HepG2 (cell line): Measurements from ENCODE around the gene SLC5A6. TPM values are rescaled to one million over a fixed set of nuclear protein-coding genes. Genes with fewer than 3 reads are reported as not detected.

ENCODE experiments used
- ARID4A ChIP-seq: sonication (generic); formaldehyde crosslinking; IDR thresholded peaks from 2 replicates; pipeline ENCODE4 v1.5.0; 2020; ENCODE audit warnings: mild to moderate bottlenecking, missing genetic modification reagents, borderline replicate concordance
- BORCS8-MEF2B ChIP-seq: sonication (generic); formaldehyde crosslinking; IDR thresholded peaks from 2 replicates; pipeline ENCODE4 v1.8.0; 2022; ENCODE audit warnings: mild to moderate bottlenecking, missing genetic modification reagents
- DNMT3B ChIP-seq: conservative IDR thresholded peaks from 2 replicates; pipeline ENCODE4 v1.6.1; 2016; ENCODE audit warnings: missing biosample characterization, control low read depth
- FUBP1 ChIP-seq: sonication (generic); formaldehyde crosslinking; IDR thresholded peaks from 2 replicates; pipeline ENCODE4 v1.5.1; 2020; ENCODE audit warnings: missing genetic modification reagents, mild to moderate bottlenecking, borderline replicate concordance
- KDM6A ChIP-seq: IDR thresholded peaks from 2 replicates; pipeline ENCODE4 v1.6.1; 2016; ENCODE audit warnings: low read depth
- MZF1 ChIP-seq: sonication (generic); formaldehyde crosslinking; IDR thresholded peaks from 2 replicates; pipeline ENCODE4 v1.8.1; 2023; ENCODE audit warnings: mild to moderate bottlenecking, missing genetic modification reagents, borderline replicate concordance
- NFATC3 ChIP-seq: sonication (generic); formaldehyde crosslinking; IDR thresholded peaks from 2 replicates; pipeline ENCODE4 v1.5.1; 2020; ENCODE audit warnings: mild to moderate bottlenecking, missing genetic modification reagents
- NFKB2 ChIP-seq: sonication (generic); formaldehyde crosslinking; IDR thresholded peaks from 2 replicates; pipeline ENCODE4 v1.4.0; 2020; ENCODE audit warnings: missing genetic modification reagents, borderline replicate concordance
- RBFOX2 ChIP-seq: fragments of 200-400 bp; formaldehyde crosslinking; IDR thresholded peaks from 2 replicates; pipeline ENCODE4 v1.6.1; 2017; ENCODE audit warnings: low read depth, mild to moderate bottlenecking, low read length
- REL ChIP-seq: sonication (generic); formaldehyde crosslinking; conservative IDR thresholded peaks from 2 replicates; pipeline ENCODE4 v1.8.0; 2022; ENCODE audit warnings: mild to moderate bottlenecking, missing genetic modification reagents, moderate library complexity
- SP5 ChIP-seq: IDR thresholded peaks from 2 replicates; pipeline ENCODE4 v1.6.1; 2016; ENCODE audit warnings: low read depth, borderline replicate concordance
- ZNF629 ChIP-seq: sonication (generic); formaldehyde crosslinking; conservative IDR thresholded peaks from 2 replicates; pipeline ENCODE4 v1.5.0; 2020; ENCODE audit warnings: missing genetic modification reagents
- ZNF646 ChIP-seq: sonication (generic); formaldehyde crosslinking; IDR thresholded peaks from 2 replicates; pipeline ENCODE4 v1.9.0; 2021; ENCODE audit warnings: mild to moderate bottlenecking, missing genetic modification reagents
- ZNF747 ChIP-seq: sonication (generic); formaldehyde crosslinking; IDR thresholded peaks from 2 replicates; pipeline ENCODE4 v1.8.1; 2023; ENCODE audit warnings: missing genetic modification reagents, mild to moderate bottlenecking, borderline replicate concordance
- ZNF782 ChIP-seq: sonication (generic); formaldehyde crosslinking; IDR thresholded peaks from 2 replicates; pipeline ENCODE4 v1.4.0; 2020; ENCODE audit warnings: missing genetic modification reagents, mild to moderate bottlenecking, borderline replicate concordance
- polyA plus RNA-seq, 8 experiments: library from polyadenylated mRNA; depleted of rRNA in 3 of 8; stranded (reverse) in 7 of 8; unstranded in 1 of 8; fragments of >200 nt; fragmentation: Illumina TruSeq in 4 of 8; extraction: Trizol in 4 of 8; gene quantifications; 2 replicates each; pipeline versions ENCODE4 v1.2.1 to v1.2.3, GENCODE V29; 2011 to 2016; ENCODE audit warnings: low read depth in 4 of 8, missing spikeins in 1 of 8, mixed read lengths in 1 of 8; ENCODE audit not compliant: insufficient read depth in 1 of 8
- total RNA-seq, 5 experiments: library from RNA; depleted of rRNA; stranded (reverse); fragments of >200 nt; fragmentation: Illumina TruSeq; extraction: Trizol; gene quantifications; 2 replicates each; pipeline ENCODE4 v1.2.3, GENCODE V29; 2016; ENCODE audit warnings: low read depth in 1 of 5

The SLC5A6 gene
- total and polyA plus RNA-seq, 2 of the 13 experiments (the other 11 are each of a cell fraction or from before 2014, with no cell fraction given): 135 to 417 TPM

- TF ChIP-seq ZNF646 (CRISPR knock-in tag) (peak; percentile 64; the same call in 1 of the 2 replicates), FUBP1 (CRISPR knock-in tag) (no peak), ZNF782 (CRISPR knock-in tag) (no peak), ZNF629 (CRISPR knock-in tag) (peak; percentile 46; the same call in 1 of the 2 replicates), ZNF747 (CRISPR knock-in tag) (peak; percentile 78; the same call in 1 of the 2 replicates), BORCS8-MEF2B (CRISPR knock-in tag) (0 out of 2 replicates have a peak, but pooled peaks have one; percentile 56), KDM6A (CRISPR knock-in tag) (peak; percentile 94), SP5 (no peak; the same call in none of the 2 replicates), NFKB2 (CRISPR knock-in tag) (no peak), MZF1 (no peak), NFATC3 (no peak), DNMT3B (CRISPR knock-in tag) (peak; percentile 90), ARID4A (peak; percentile 52; the same call in 1 of the 2 replicates), REL (CRISPR knock-in tag) (peak; percentile 61; the same call in 1 of the 2 replicates), RBFOX2 (no peak)
Observed at GRCh38 chr2:27177441-27178351, 34.4 kb downstream of the SLC5A6 start (continued).
